ENCODE data around the gene DNM1L.

DNA sequence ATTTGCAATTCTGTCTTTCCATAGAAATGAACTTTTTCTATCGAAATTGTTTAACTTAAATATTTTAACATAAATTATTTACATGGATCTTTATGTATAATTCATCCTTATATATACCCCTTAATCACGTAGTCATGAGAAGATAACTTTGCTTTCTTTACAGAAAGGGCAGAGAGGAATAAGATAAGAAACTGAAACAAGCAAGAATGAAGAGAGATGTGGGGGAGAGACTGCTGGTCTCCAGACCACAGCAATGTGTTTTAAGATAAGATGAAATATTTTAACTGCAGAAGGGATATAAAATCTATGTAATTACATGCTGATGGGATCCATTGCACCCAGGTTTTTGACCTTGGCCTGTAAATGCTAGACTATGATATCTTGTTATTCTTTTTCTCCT, 34.7 kb upstream of the DNM1L start:
- TF ChIP-seq KDM5A (IDR thresholded peaks at IDR 0.05) = no peak
- TF ChIP-seq POLR2A (IDR thresholded peaks at IDR 0.05; ENCODE audit: low read length) = no peak
- no peak for TF ChIP-seq HDAC2 (IDR thresholded peaks at IDR 0.05)
- no peak for TF ChIP-seq CTCF (IDR thresholded peaks at IDR 0.05)
- no peak for TF ChIP-seq SMC3 (IDR thresholded peaks at IDR 0.05)
- TF ChIP-seq CHD4 (IDR thresholded peaks at IDR 0.05; ENCODE audit: borderline replicate concordance) = no peak
- TF ChIP-seq, protein P1, sequence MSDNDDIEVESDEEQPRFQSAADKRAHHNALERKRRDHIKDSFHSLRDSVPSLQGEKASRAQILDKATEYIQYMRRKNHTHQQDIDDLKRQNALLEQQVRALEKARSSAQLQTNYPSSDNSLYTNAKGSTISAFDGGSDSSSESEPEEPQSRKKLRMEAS (IDR thresholded peaks at IDR 0.05) = no peak
- no peak for TF ChIP-seq REST (IDR thresholded peaks at IDR 0.05)
- TF ChIP-seq EP300 (IDR thresholded peaks at IDR 0.05) = no peak
- no peak for TF ChIP-seq POLR2AphosphoS2 (conservative IDR thresholded peaks at IDR 0.05; ENCODE audit: low read length)
- TF ChIP-seq ESRRA (IDR thresholded peaks at IDR 0.05; ENCODE audit: borderline replicate concordance, low read length) = no peak

All from A549 (cell line).